SK-N-MC (cell line): ENCODE data around the gene CDKN2AIP.
"Not testable (repeated sequence)": the region's sequence is repeated elsewhere in the genome, so short reads cannot be mapped to it uniquely, and the experiment has no call there.

Source experiments
- DNase-seq: peaks from one replicate; pipeline ENCODE4 v3.0.0-alpha.2; 2011; ENCODE audit warnings: low read depth, low spot score
- H3K27ac ChIP-seq: fragments of 200-600 bp; sonication (generic); 2 replicates; pipeline ENCODE4 v1.5.1; 2016; ENCODE audit warnings: mixed run types
- H3K36me3 ChIP-seq: fragments of 200-600 bp; sonication (generic); 2 replicates; pipeline ENCODE4 v1.6.1; 2017; ENCODE audit warnings: antibody characterized with exemption, low read length, mixed read lengths; ENCODE audit not compliant: insufficient read depth
- H3K4me3 ChIP-seq: fragments of 200-600 bp; sonication (generic); 2 replicates; pipeline ENCODE4 v1.5.1; 2016
- H3K9ac ChIP-seq: fragments of 200-600 bp; sonication (generic); 2 replicates; pipeline ENCODE4 v1.8.0; 2017; ENCODE audit warnings: mixed run types, mixed read lengths; ENCODE audit not compliant: insufficient read length
- H3K9me3 ChIP-seq: fragments of 200-600 bp; sonication (generic); 2 replicates; pipeline ENCODE4 v1.6.1; 2017; ENCODE audit warnings: low read depth, mild to moderate bottlenecking, antibody characterized with exemption, low read length, moderate library complexity, mixed read lengths
- EZH2 ChIP-seq: fragments of 200-600 bp; sonication (generic); IDR thresholded peaks from one replicate; pipeline ENCODE4 v1.6.1; 2017; ENCODE audit warnings: antibody characterized with exemption
- FOXP2 ChIP-seq: optimal IDR thresholded peaks from 2 replicates; pipeline ENCODE3; 2011; ENCODE audit warnings: mild to moderate bottlenecking, moderate library complexity; ENCODE audit not compliant: insufficient read depth; ENCODE audit errors: extremely low read length, control extremely low read depth
- POLR2AphosphoS5 ChIP-seq: IDR thresholded peaks from 2 replicates; pipeline ENCODE4 v1.6.1; 2012; ENCODE audit warnings: mild to moderate bottlenecking, low read depth, low read length, borderline replicate concordance

The CDKN2AIP gene

DNA sequence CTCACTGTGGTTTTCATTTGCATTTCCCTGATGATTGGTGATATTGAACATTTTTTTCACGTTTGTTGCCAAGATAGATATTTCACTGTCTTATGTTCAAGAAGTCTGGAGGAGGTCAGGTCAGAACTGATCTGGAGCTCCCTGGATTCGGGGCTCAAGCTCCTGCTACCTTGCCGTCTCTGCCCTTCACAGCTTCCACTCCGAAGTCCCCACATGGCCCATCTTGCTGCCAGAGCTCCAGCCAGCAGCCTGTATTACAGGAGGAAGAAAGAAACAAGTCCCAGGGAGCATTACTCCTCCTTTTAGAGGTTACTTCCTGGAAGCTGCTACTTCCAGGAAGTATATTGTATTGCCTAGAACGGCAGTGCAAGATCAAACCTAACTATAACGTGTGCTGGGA is 17.9 kb upstream of the CDKN2AIP start:
- TF ChIP-seq POLR2AphosphoS5 (no peak), FOXP2 (no peak), EZH2 (no peak)
- Histone ChIP-seq H3K4me3 (no peak overlapping the region), H3K9ac (no peak overlapping the region), H3K36me3 (no peaks in the 10 kb centered on the region), H3K9me3 (no peaks in the 10 kb centered on the region), H3K27ac (no peak overlapping the region)
- no peak for DNase-seq

DNA sequence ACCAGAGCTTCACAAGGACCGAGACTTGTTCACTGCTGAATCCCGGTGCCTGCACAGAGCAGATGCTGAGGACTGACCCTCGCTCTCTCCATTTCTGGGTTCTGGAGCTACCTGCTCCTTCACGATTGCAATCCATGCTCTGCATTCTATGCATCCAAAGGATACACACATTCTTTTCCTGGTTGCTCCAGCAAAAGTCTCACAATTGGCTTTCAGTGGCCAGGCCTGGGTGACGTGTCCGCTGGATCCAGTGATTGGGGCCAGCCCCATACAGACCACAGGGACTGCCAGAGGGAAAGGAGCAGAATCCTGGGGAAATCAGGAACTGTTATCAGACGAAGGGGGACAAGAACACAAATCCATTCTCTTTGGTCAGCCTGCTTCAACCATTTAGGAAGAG is 14.9 kb upstream of the CDKN2AIP start:
- no peak for DNase-seq

DNA sequence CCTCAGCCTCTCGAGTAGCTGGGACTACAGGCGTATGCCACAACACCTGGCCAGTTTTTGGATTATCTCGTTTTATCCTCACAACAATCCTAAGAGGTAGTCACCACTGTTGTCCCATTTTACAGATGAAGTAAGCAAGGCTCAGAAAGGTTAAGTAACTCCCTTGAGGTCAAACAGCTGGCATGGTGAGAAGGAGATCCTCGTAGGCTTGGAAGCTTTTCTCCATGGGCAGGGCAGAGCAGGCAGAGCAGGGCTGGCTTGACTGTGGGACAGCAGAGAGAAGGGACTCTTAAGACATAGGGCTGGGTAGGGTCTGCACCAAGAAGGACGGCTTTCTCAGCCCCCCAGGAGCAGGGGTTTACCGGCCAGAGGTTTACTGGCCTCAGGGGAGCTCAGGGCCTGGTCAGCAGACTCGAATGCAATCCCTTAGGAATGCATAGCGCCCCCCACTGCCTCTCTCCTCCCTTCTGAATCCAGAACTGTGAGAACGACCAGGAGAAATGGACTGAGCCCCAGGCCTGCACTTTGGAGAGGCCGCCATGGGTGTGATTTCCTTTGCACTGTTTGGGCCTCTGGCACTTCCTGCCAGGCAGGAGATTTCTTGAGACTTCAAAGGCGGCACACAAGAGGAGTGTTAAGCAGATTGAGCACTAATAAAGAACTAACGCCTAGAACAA is 14.0 kb upstream of the CDKN2AIP start:
- no peak overlapping the region for H3K4me3 ChIP-seq
- peak overlapping the region; percentile 59 for H3K9ac ChIP-seq
- no peaks in the 10 kb centered on the region for H3K36me3 ChIP-seq
- no peaks in the 10 kb centered on the region for H3K9me3 ChIP-seq
- no peak; the same call in 1 of the 2 replicates for TF ChIP-seq POLR2AphosphoS5
- TF ChIP-seq FOXP2, result no peak
- no peak for TF ChIP-seq EZH2
- DNase-seq, result no peak
- H3K27ac ChIP-seq, result peak overlapping the region; percentile 72; the same call in 1 of the 2 replicates

More for the DNA sequence above, 14.9 kb upstream of the CDKN2AIP start:
- Histone ChIP-seq H3K27ac (no peak overlapping the region), H3K4me3 (no peak overlapping the region), H3K9me3 (no peaks in the 10 kb centered on the region), H3K9ac (no peak overlapping the region), H3K36me3 (no peaks in the 10 kb centered on the region)
- TF ChIP-seq EZH2, result no peak
- no peak for TF ChIP-seq FOXP2
- no peak for TF ChIP-seq POLR2AphosphoS5

DNA sequence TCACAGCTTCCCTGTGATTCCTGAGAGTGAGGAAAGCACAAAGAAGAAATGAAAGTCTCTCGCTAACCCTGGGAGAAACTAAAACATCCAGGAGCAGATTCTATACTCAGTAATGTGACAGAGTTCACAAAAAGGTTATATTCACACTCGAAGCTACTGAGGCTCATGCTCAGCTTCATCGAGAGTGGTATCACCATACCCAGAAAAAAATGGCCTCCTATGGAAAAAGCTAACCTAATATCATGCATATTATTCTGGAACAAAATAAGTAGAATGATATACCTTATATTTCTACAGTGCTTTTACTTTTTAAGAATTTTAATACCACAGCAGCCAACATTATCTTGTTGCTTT is 13.5 kb upstream of the CDKN2AIP start:
- Histone ChIP-seq H3K36me3 (no peaks in the 10 kb centered on the region), H3K27ac (peak overlapping the region; percentile 72; the same call in 1 of the 2 replicates), H3K4me3 (no peak overlapping the region), H3K9ac (peak overlapping the region; percentile 59), H3K9me3 (no peaks in the 10 kb centered on the region)
- TF ChIP-seq EZH2 (no peak), FOXP2 (no peak), POLR2AphosphoS5 (no peak)
- DNase-seq, result no peak

DNA sequence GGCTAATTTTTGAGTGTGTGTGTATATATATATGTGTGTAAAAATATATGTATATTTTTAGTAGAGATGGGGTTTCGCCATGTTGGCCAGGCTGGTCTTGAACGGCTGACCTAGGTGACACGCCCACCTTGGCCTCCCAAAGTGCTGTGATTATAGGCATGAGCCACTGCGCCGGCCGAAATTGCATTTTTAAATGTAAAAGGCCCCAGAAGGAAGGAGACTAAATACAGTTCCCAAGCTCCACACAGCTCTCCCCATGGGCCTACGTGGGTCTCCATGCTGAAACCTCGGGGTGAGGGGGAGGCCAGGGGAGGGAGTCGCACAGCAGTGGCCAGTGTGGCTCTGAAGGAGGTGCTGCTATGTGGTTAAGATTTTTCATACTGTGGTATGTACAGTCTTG is 12.8 kb upstream of the CDKN2AIP start:
- TF ChIP-seq FOXP2 (no peak), POLR2AphosphoS5 (no peak), EZH2 (no peak)
- H3K4me3 ChIP-seq, result no peak overlapping the region
- no peaks in the 10 kb centered on the region for H3K9me3 ChIP-seq
- H3K9ac ChIP-seq, result no peak overlapping the region
- H3K27ac ChIP-seq, result no peak overlapping the region
- DNase-seq, result no peak
- no peaks in the 10 kb centered on the region for H3K36me3 ChIP-seq

DNA sequence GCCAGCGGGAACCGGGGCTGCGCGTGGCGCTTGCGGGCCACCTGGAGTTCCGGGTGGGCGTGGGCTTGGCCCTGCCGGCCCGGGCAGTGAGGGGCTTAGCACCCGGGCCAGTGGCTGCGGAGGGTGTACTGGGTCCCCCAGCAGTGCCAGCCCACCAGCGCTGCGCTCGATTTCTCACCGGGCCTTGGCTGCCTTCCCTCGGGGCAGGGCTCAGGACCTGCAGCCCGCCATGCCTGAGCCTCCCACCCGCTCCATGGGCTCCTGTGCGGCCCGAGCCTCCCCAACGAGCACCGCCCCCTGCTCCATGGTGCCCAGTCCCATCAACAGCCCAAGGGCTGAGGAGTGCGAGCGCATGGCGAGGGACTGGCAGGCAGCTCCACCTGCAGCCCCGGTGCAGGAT is 11.3 kb upstream of the CDKN2AIP start:
- not testable (repeated sequence) for H3K4me3 ChIP-seq, H3K9me3 ChIP-seq, DNase-seq, H3K36me3 ChIP-seq, H3K9ac ChIP-seq, H3K27ac ChIP-seq

DNA sequence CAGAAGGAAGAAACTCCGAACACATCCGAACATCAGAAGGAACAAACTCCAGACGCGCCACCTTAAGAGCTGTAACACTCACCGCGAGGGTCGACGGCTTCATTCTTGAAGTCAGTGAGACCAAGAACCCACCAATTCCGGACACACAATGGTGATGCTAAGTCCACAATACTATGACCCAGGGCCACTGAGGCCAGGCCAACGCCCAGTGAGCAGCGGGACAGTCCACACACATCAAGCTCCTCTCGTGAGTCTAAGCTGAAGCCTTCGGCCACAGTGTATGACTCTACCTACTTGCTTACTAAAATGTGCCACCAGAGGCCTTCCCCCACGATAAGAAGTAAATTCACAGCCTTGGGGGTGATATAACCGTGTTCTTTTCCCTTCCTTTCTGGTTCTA is 10.2 kb upstream of the CDKN2AIP start:
- Histone ChIP-seq H3K9me3 (no peaks in the 10 kb centered on the region), H3K4me3 (peak overlapping the region; percentile 21; the same call in 1 of the 2 replicates), H3K36me3 (no peaks in the 10 kb centered on the region), H3K9ac (no peak overlapping the region), H3K27ac (peak overlapping the region; percentile 68)
- TF ChIP-seq POLR2AphosphoS5, result no peak
- no peak for TF ChIP-seq EZH2
- no peak for TF ChIP-seq FOXP2
- no peak for DNase-seq

DNA sequence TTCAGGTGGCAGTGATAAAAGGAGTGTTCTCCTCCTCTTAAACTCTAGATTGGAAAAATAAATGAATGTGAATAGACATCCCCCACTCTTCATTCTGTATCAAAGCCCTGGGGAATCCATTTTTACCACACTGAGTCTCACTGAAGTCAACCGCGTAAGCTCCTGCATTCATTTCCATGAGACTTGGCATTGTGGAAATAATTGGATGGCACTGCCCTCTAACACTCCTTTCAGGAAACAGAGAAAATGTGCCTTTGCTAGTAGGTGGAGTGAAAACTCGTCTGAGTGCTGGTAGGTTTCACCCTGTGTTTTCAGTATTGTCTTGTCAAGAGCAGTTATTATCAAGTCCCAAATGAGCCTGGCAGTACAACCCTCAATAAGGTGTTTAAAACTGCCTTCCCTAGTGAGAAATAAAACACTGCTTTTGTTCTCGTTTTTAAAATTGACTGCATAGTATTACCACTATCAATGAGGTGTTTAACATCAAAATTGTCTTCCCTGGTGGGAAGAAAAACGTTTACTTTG is 9.7 kb upstream of the CDKN2AIP start:
- Histone ChIP-seq H3K36me3 (no peaks in the 10 kb centered on the region), H3K27ac (peak overlapping the region; percentile 68), H3K9me3 (no peaks in the 10 kb centered on the region), H3K9ac (no peak overlapping the region), H3K4me3 (peak overlapping the region; percentile 21; the same call in 1 of the 2 replicates)
- no peak for TF ChIP-seq EZH2
- TF ChIP-seq POLR2AphosphoS5, result no peak
- no peak for TF ChIP-seq FOXP2
- peak; percentile 35 for DNase-seq

DNA sequence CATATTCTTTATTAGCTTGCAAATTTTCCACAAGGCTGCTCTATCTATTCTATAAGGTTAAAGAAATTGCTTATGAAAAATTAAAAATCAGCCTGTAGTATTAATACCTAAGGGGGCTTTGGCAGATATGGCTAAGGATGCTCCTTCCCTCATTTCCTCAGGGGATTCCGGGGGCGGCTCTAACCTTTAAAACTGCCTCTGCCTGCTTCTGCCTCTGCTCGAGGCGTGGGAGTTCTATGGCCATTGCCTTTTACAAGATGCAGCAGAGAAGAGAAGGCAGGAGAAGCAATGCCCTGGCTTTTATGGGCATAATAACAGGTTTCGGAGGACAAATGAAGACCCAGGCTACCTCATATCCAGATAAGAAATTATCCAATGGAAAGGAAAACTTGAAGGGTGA is 8.6 kb upstream of the CDKN2AIP start:
- Histone ChIP-seq H3K36me3 (no peaks in the 10 kb centered on the region), H3K9me3 (no peaks in the 10 kb centered on the region), H3K9ac (no peak overlapping the region), H3K4me3 (no peak overlapping the region), H3K27ac (no peak overlapping the region)
- no peak for DNase-seq
- no peak for TF ChIP-seq FOXP2
- TF ChIP-seq EZH2, result no peak
- no peak for TF ChIP-seq POLR2AphosphoS5
